GM23338 (cell line): ENCODE measurements around the gene GC. TPM values are rescaled to one million over a fixed set of nuclear protein-coding genes. Genes with fewer than 3 reads are reported as not detected.

Source experiments
- ATAC-seq: fragments of 200-7000 bp; cut with Tn5 transposase; 3 replicates; pipeline ENCODE4 v1.9.1; 2020
- DNase-seq: peaks from one replicate; pipeline ENCODE4 v3.0.0-alpha.2; 2015; ENCODE audit warnings: low spot score
- H2AFZ ChIP-seq: fragments of 200-600 bp; sonication (generic); 2 replicates; pipeline ENCODE4 v1.8.0; 2016; ENCODE audit warnings: antibody characterized with exemption, mild to moderate bottlenecking, moderate library complexity
- H3F3A ChIP-seq: fragments of 200-600 bp; sonication (generic); replicated peaks from 2 replicates; pipeline ENCODE4 v1.8.0; 2017; ENCODE audit warnings: antibody characterized with exemption, mixed run types, low read depth
- H3K27ac ChIP-seq: fragments of 200-600 bp; sonication (generic); 2 replicates; pipeline ENCODE4 v1.6.1; 2016; ENCODE audit warnings: low read depth
- H3K27me3 ChIP-seq: fragments of 200-600 bp; sonication (generic); 2 replicates; pipeline ENCODE4 v1.8.0; 2016; ENCODE audit warnings: mild to moderate bottlenecking, mixed run types, moderate library complexity; ENCODE audit not compliant: insufficient read depth
- H3K36me3 ChIP-seq: fragments of 200-600 bp; sonication (generic); 2 replicates; pipeline ENCODE4 v1.8.0; 2016; ENCODE audit warnings: mild to moderate bottlenecking; ENCODE audit not compliant: insufficient read depth
- H3K4me1 ChIP-seq: fragments of 200-600 bp; sonication (generic); 2 replicates; pipeline ENCODE4 v1.8.0; 2016; ENCODE audit warnings: mild to moderate bottlenecking, moderate library complexity; ENCODE audit not compliant: insufficient read depth
- H3K4me2 ChIP-seq: fragments of 200-600 bp; sonication (generic); 2 replicates; pipeline ENCODE4 v1.7.1; 2017; ENCODE audit warnings: mixed run types
- H3K4me3 ChIP-seq: fragments of 200-600 bp; sonication (generic); 2 replicates; pipeline ENCODE4 v1.6.1; 2016; ENCODE audit warnings: mixed run types
- H3K79me2 ChIP-seq: fragments of 200-600 bp; sonication (generic); replicated peaks from 2 replicates; pipeline ENCODE4 v1.8.0; 2017; ENCODE audit warnings: mild to moderate bottlenecking; ENCODE audit not compliant: insufficient read depth
- H3K9me2 ChIP-seq: fragments of 200-600 bp; sonication (generic); 2 replicates; pipeline ENCODE4 v1.8.0; 2017; ENCODE audit not compliant: insufficient read depth
- H4K20me1 ChIP-seq: fragments of 200-600 bp; sonication (generic); replicated peaks from 2 replicates; pipeline ENCODE4 v1.8.0; 2017; ENCODE audit warnings: mild to moderate bottlenecking; ENCODE audit not compliant: insufficient read depth
- H3K27ac Mint-ChIP-seq: 2 replicates; pipeline ENCODE4 v1.8.0; 2020; ENCODE audit warnings: inconsistent platforms, mild to moderate bottlenecking, moderate library complexity, mixed read lengths
- H3K27me3 Mint-ChIP-seq: 3 replicates; pipeline ENCODE4 v1.8.0; 2022; ENCODE audit warnings: low read depth, mild to moderate bottlenecking, moderate library complexity, mixed read lengths, inconsistent platforms; ENCODE audit not compliant: insufficient read depth, poor library complexity
- H3K36me3 Mint-ChIP-seq: 3 replicates; pipeline ENCODE4 v1.8.0; 2021; ENCODE audit warnings: low read depth, mild to moderate bottlenecking, inconsistent platforms, moderate library complexity, mixed read lengths
- H3K4me1 Mint-ChIP-seq: 3 replicates; pipeline ENCODE4 v1.8.0; 2020; ENCODE audit warnings: mild to moderate bottlenecking, inconsistent platforms, mixed read lengths
- H3K4me3 Mint-ChIP-seq: 3 replicates; pipeline ENCODE4 v1.8.0; 2021; ENCODE audit warnings: moderate library complexity, mild to moderate bottlenecking, inconsistent platforms, mixed read lengths
- H3K9me3 Mint-ChIP-seq: 3 replicates; pipeline ENCODE4 v1.8.0; 2020; ENCODE audit warnings: moderate library complexity, mild to moderate bottlenecking, inconsistent platforms, mixed read lengths
- CREB1 ChIP-seq: fragments of 250-450 bp; sonication (Bioruptor Pico); IDR thresholded peaks from 2 replicates; pipeline ENCODE4 v1.5.0; 2020; ENCODE audit warnings: low read depth, mild to moderate bottlenecking, moderate library complexity
- EZH2 ChIP-seq: fragments of 200-600 bp; sonication (generic); IDR thresholded peaks from one replicate; pipeline ENCODE4 v1.8.0; 2017; ENCODE audit warnings: antibody characterized with exemption, mild to moderate bottlenecking, low read depth; ENCODE audit not compliant: unreplicated experiment
- EZH2phosphoT487 ChIP-seq: fragments of 200-600 bp; sonication (generic); IDR thresholded peaks from one replicate; pipeline ENCODE4 v1.8.1; 2018; ENCODE audit warnings: antibody characterized with exemption; ENCODE audit not compliant: unreplicated experiment
- NANOG ChIP-seq: IDR thresholded peaks from 2 replicates; pipeline ENCODE4 v1.6.1; 2016; ENCODE audit warnings: antibody characterized with exemption, borderline replicate concordance
- POLR2AphosphoS5 ChIP-seq: IDR thresholded peaks from 2 replicates; pipeline ENCODE4 v1.6.1; 2016; ENCODE audit warnings: antibody characterized with exemption, low read depth
- STAT1 ChIP-seq: IDR thresholded peaks from one replicate; pipeline ENCODE4 v1.6.1; 2016; ENCODE audit warnings: antibody characterized with exemption; ENCODE audit not compliant: unreplicated experiment
- ZNF114 ChIP-seq: fragments of 250-450 bp; sonication (Bioruptor Pico); IDR thresholded peaks from 2 replicates; pipeline ENCODE4 v1.5.0; 2020; ENCODE audit warnings: mild to moderate bottlenecking, moderate library complexity
- ZNF331 ChIP-seq: fragments of 250-450 bp; sonication (Bioruptor Pico); IDR thresholded peaks from 2 replicates; pipeline ENCODE4 v1.5.0; 2020; ENCODE audit warnings: low read depth, mild to moderate bottlenecking, moderate library complexity
- polyA plus RNA-seq: library from polyadenylated mRNA; unstranded; fragments of >200 nt; fragmentation: Nextera tagmentation; extraction: Ambion mirVana; gene quantifications from 2 replicates; pipeline ENCODE4 v1.2.1, GENCODE V29; 2016
- total RNA-seq: library from RNA; depleted of rRNA; stranded (reverse); fragments of >200 nt; shearing (Covaris generic); gene quantifications from 2 replicates; pipeline ENCODE4 v1.2.3, GENCODE V29; 2014
- TF ChIP-seq, protein P1 (sequence below), 2 experiments: fragments of 200-600 bp in 1 of 2; sonication (generic) in 1 of 2; conservative IDR thresholded peaks; 2 replicates each; pipeline versions ENCODE4 v1.5.1 to v1.6.1; 2016 to 2017; ENCODE audit warnings: antibody characterized with exemption in 2 of 2, low read depth in 2 of 2, mild to moderate bottlenecking in 2 of 2, moderate library complexity in 1 of 2
- TF ChIP-seq, protein P2 (sequence below): IDR thresholded peaks from one replicate; pipeline ENCODE4 v1.6.1; 2018; ENCODE audit warnings: antibody characterized with exemption; ENCODE audit not compliant: unreplicated experiment
- TF ChIP-seq, protein P3 (sequence below): fragments of 250-450 bp; sonication (Bioruptor Pico); IDR thresholded peaks from 2 replicates; pipeline ENCODE4 v1.5.0; 2020; ENCODE audit warnings: mild to moderate bottlenecking, moderate library complexity

The GC gene
- total and polyA plus RNA-seq, 2 experiments from 2014 or later = 0.21 to 1.7 TPM

DNA sequence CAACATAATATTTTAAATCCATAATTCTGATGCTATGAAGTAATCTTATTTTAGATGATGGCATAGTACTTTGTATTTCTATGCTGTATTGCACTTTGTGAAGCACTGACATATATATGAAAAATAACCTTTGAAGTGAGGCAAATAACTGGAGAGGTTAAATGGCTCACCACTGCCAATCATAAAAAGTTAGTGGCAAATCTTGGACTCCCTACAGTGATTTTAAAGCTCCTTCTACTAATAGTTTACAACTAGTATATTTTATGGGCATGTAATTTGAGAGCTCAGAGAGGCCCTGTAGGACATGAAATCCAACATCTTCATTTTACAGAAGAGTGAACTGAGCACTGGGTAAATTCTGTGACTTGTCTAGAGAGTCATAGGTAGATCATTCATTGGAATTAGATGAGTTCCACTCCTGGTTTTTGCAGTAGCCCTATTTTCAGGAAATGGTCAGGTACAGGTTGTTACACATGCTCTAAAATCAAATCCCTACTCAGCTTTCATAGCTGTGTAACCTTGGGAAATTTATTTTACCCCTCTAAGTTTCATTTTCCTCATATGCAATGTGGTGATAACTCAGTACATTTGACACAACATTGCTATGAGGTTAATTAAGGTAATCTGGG is 804 bp upstream of the GC start:
- Histone ChIP-seq H4K20me1 (no peaks in the 10 kb centered on the region), H3K4me2 (no peak overlapping the region), H3K27ac (no peak overlapping the region), H3F3A (no peaks in the 10 kb centered on the region), H3K4me3 (no peak overlapping the region), H3K9me2 (no peaks in the 10 kb centered on the region), H3K79me2 (no peaks in the 10 kb centered on the region), H2AFZ (no peak overlapping the region), H3K36me3 (no peaks in the 10 kb centered on the region), H3K27me3 (no peaks in the 10 kb centered on the region), H3K4me1 (no peaks in the 10 kb centered on the region)
- TF ChIP-seq, protein P1, sequence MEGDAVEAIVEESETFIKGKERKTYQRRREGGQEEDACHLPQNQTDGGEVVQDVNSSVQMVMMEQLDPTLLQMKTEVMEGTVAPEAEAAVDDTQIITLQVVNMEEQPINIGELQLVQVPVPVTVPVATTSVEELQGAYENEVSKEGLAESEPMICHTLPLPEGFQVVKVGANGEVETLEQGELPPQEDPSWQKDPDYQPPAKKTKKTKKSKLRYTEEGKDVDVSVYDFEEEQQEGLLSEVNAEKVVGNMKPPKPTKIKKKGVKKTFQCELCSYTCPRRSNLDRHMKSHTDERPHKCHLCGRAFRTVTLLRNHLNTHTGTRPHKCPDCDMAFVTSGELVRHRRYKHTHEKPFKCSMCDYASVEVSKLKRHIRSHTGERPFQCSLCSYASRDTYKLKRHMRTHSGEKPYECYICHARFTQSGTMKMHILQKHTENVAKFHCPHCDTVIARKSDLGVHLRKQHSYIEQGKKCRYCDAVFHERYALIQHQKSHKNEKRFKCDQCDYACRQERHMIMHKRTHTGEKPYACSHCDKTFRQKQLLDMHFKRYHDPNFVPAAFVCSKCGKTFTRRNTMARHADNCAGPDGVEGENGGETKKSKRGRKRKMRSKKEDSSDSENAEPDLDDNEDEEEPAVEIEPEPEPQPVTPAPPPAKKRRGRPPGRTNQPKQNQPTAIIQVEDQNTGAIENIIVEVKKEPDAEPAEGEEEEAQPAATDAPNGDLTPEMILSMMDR (conservative IDR thresholded peaks at IDR 0.05; ENCODE audit: low read depth in 2 of 2) = no peak
- TF ChIP-seq, protein P2, sequence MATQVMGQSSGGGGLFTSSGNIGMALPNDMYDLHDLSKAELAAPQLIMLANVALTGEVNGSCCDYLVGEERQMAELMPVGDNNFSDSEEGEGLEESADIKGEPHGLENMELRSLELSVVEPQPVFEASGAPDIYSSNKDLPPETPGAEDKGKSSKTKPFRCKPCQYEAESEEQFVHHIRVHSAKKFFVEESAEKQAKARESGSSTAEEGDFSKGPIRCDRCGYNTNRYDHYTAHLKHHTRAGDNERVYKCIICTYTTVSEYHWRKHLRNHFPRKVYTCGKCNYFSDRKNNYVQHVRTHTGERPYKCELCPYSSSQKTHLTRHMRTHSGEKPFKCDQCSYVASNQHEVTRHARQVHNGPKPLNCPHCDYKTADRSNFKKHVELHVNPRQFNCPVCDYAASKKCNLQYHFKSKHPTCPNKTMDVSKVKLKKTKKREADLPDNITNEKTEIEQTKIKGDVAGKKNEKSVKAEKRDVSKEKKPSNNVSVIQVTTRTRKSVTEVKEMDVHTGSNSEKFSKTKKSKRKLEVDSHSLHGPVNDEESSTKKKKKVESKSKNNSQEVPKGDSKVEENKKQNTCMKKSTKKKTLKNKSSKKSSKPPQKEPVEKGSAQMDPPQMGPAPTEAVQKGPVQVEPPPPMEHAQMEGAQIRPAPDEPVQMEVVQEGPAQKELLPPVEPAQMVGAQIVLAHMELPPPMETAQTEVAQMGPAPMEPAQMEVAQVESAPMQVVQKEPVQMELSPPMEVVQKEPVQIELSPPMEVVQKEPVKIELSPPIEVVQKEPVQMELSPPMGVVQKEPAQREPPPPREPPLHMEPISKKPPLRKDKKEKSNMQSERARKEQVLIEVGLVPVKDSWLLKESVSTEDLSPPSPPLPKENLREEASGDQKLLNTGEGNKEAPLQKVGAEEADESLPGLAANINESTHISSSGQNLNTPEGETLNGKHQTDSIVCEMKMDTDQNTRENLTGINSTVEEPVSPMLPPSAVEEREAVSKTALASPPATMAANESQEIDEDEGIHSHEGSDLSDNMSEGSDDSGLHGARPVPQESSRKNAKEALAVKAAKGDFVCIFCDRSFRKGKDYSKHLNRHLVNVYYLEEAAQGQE = no peak
- TF ChIP-seq STAT1 (no peak), POLR2AphosphoS5 (no peak), CREB1 (no peak), EZH2 (no peak), NANOG (no peak), ZNF114 (CRISPR knock-in tag) (no peak), EZH2phosphoT487 (no peak), ZNF331 (CRISPR knock-in tag) (no peak)
- TF ChIP-seq, protein P3, sequence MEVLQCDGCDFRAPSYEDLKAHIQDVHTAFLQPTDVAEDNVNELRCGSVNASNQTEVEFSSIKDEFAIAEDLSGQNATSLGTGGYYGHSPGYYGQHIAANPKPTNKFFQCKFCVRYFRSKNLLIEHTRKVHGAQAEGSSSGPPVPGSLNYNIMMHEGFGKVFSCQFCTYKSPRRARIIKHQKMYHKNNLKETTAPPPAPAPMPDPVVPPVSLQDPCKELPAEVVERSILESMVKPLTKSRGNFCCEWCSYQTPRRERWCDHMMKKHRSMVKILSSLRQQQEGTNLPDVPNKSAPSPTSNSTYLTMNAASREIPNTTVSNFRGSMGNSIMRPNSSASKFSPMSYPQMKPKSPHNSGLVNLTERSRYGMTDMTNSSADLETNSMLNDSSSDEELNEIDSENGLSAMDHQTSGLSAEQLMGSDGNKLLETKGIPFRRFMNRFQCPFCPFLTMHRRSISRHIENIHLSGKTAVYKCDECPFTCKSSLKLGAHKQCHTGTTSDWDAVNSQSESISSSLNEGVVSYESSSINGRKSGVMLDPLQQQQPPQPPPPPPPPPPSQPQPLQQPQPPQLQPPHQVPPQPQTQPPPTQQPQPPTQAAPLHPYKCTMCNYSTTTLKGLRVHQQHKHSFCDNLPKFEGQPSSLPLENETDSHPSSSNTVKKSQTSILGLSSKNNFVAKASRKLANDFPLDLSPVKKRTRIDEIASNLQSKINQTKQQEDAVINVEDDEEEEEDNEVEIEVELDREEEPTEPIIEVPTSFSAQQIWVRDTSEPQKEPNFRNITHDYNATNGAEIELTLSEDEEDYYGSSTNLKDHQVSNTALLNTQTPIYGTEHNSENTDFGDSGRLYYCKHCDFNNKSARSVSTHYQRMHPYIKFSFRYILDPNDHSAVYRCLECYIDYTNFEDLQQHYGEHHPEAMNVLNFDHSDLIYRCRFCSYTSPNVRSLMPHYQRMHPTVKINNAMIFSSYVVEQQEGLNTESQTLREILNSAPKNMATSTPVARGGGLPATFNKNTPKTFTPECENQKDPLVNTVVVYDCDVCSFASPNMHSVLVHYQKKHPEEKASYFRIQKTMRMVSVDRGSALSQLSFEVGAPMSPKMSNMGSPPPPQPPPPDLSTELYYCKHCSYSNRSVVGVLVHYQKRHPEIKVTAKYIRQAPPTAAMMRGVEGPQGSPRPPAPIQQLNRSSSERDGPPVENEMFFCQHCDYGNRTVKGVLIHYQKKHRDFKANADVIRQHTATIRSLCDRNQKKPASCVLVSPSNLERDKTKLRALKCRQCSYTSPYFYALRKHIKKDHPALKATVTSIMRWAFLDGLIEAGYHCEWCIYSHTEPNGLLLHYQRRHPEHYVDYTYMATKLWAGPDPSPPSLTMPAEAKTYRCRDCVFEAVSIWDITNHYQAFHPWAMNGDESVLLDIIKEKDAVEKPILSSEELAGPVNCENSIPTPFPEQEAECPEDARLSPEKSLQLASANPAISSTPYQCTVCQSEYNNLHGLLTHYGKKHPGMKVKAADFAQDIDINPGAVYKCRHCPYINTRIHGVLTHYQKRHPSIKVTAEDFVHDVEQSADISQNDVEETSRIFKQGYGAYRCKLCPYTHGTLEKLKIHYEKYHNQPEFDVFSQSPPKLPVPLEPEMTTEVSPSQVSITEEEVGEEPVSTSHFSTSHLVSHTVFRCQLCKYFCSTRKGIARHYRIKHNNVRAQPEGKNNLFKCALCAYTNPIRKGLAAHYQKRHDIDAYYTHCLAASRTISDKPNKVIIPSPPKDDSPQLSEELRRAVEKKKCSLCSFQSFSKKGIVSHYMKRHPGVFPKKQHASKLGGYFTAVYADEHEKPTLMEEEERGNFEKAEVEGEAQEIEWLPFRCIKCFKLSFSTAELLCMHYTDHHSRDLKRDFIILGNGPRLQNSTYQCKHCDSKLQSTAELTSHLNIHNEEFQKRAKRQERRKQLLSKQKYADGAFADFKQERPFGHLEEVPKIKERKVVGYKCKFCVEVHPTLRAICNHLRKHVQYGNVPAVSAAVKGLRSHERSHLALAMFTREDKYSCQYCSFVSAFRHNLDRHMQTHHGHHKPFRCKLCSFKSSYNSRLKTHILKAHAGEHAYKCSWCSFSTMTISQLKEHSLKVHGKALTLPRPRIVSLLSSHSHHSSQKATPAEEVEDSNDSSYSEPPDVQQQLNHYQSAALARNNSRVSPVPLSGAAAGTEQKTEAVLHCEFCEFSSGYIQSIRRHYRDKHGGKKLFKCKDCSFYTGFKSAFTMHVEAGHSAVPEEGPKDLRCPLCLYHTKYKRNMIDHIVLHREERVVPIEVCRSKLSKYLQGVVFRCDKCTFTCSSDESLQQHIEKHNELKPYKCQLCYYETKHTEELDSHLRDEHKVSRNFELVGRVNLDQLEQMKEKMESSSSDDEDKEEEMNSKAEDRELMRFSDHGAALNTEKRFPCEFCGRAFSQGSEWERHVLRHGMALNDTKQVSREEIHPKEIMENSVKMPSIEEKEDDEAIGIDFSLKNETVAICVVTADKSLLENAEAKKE (CRISPR knock-in tag) = no peak
- peaks cover 4% of the 10 kb centered on the region; the same call in 1 of the 3 replicates for H3K4me1 Mint-ChIP-seq
- H3K27ac Mint-ChIP-seq = no peak overlapping the region
- H3K27me3 Mint-ChIP-seq = no peaks in the 10 kb centered on the region
- H3K9me3 Mint-ChIP-seq = no peaks in the 10 kb centered on the region; the same call in 1 of the 3 replicates
- DNase-seq = no peak
- no peak for ATAC-seq
- H3K4me3 Mint-ChIP-seq = no peak overlapping the region
- H3K36me3 Mint-ChIP-seq = no peaks in the 10 kb centered on the region
